GM13977 (cell line): Measurements from ENCODE around the gene KRTCAP2.
"Not testable (repeated sequence)": the region's sequence is repeated elsewhere in the genome, so short reads cannot be mapped to it uniquely, and the experiment has no call there.

Experiments
- DNase-seq: peaks from one replicate; pipeline ENCODE4 v3.0.0; 2012; ENCODE audit warnings: low spot score
- CTCF ChIP-seq: IDR thresholded peaks from 2 replicates; pipeline ENCODE4 v1.5.1; 2012; ENCODE audit warnings: mild to moderate bottlenecking, control low read depth; ENCODE audit not compliant: insufficient read depth; ENCODE audit errors: extremely low read depth, missing control alignments
- in situ Hi-C: fragments of 300-500 bp; cut with MboI; formaldehyde crosslinking; loops from one replicate; pipeline ENCODE4 v1.12.0; 2022; ENCODE audit warnings: low sequenced_read_pairs, low pct_unique_long_range_greater_than_20kb, mixed read lengths, inconsistent platforms; ENCODE audit not compliant: unreplicated experiment

KRTCAP2 gene

GRCh38 chr1:155170101-155170785 lies 2.9 kb downstream of the KRTCAP2 start:
- in situ Hi-C loops, result no loop called here
- TF ChIP-seq CTCF, result no peak
- no peak for DNase-seq

- DNase-seq, result no peak
- TF ChIP-seq CTCF, result no peak
- in situ Hi-C loops, result loop anchor here (5.0 kb wide), 1 partner anchor 77 kb away; no protein-coding TSS in a partner anchor
Observed at GRCh38 chr1:155169541-155169940, 3.6 kb downstream of the KRTCAP2 start.

- no peak for DNase-seq
- in situ Hi-C loops, result loop anchor here (5.0 kb wide), 1 partner anchor 76 kb away; no protein-coding TSS in a partner anchor
- TF ChIP-seq CTCF, result no peak
Observed at GRCh38 chr1:155168456-155169210, 4.5 kb downstream of the KRTCAP2 start.

GRCh38 chr1:155168105-155168445 lies 5.0 kb downstream of the KRTCAP2 start:
- in situ Hi-C loops, result loop anchor here (5.0 kb wide), 1 partner anchor 76 kb away; no protein-coding TSS in a partner anchor

DNA sequence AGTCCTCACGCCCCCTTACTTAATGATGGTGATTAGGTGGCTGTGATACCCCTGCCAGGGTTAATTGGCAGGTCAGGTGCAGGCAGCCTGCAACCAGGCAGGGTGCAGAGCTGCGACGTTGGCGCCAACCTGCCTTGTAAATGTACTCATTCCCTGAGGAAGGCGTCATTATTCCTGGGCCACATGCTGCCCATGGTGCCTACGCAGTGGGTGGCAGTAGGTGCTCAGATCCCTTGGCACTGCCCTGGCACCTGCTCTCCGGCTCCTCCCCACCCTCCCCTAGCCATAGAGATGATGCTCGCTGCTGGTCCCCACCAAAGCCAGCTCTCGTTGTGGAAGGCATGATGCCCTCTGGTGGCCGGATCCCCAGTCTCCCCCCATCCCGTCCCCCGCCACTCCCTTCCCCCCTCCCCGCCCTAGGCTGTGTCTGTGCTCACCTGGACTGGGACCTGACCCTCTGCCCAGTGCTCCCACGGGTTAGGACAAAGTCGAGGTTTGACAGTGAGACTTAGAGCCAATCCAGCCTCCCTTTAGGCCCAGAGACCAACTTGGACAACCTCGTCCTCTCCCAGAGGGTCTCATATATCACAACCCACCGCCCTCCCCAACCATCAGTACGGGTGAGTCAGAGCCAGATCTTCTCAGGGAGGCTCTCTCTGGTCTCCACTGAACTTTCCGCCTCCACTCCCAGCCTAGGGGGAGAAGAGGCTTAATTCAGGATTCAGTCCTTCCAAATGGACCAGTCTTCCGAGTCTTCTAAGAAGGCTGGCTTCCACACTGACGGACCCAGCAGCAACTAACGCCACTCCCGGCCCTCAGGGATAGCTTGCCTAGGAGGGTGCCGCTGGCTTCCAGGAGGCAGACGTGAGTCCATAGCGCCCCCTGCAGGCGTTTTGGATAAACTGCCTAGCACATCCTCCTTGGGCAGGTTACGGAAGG lies 5.7 kb downstream of the KRTCAP2 start:
- DNase-seq, result peak; percentile 79
- in situ Hi-C loops, result loop anchor here (5.0 kb wide), 1 partner anchor 75 kb away; no protein-coding TSS in a partner anchor
- peak; percentile 91 for TF ChIP-seq CTCF

More at GRCh38 chr1:155168105-155168445, 5.0 kb downstream of the KRTCAP2 start:
- DNase-seq, result not testable (repeated sequence)

DNA sequence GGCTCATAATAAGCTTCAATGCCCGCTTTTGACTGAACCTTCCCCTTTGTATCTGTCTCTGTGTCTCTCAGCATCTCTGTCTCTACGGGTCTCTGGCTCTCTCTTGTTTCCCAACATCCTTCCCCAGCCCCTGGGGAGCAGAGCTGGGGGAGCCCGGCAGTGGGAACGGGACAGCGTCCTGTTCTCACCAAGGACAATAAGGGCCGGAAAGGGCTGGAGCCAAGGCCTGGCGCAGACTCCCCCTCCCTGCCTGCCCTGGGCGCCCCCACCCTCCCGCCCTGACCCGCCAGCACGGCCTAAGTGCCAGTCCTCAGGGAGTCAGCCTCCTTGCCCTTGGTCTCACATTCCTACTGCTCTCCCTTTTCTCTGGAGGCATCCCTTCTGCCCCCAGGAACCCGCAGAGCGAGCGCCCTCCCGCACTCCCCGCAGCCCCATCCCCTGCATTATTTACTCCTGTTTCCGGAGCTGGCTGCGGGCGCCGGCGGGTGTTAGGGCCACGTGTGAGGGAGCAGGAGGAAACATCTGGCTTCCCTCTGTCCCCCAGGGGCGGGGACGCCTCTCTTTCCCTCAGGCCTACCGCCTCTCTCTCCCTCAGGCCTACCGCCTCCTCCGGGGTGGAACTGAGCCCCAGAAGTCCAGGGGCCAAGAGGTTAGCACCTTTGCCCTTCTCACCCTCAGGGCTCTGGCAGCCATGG lies 6.5 kb downstream of the KRTCAP2 start:
- TF ChIP-seq CTCF, result no peak
- in situ Hi-C loops, result loop anchor here (5.0 kb wide), 1 partner anchor 74 kb away; no protein-coding TSS in a partner anchor
- DNase-seq, result no peak
